GM21528 (cell line): Measurements from ENCODE around the gene TMEM63B.
"Not testable (repeated sequence)": the region's sequence is repeated elsewhere in the genome, so short reads cannot be mapped to it uniquely, and the experiment has no call there.

ENCODE experiments used
- ATAC-seq: cut with Tn5 transposase; IDR thresholded peaks from one replicate; pipeline ENCODE4 v1.9.1; 2021; ENCODE audit warnings: mild to moderate bottlenecking, moderate library complexity; ENCODE audit not compliant: unreplicated experiment, low FRiP score

TMEM63B gene

DNA sequence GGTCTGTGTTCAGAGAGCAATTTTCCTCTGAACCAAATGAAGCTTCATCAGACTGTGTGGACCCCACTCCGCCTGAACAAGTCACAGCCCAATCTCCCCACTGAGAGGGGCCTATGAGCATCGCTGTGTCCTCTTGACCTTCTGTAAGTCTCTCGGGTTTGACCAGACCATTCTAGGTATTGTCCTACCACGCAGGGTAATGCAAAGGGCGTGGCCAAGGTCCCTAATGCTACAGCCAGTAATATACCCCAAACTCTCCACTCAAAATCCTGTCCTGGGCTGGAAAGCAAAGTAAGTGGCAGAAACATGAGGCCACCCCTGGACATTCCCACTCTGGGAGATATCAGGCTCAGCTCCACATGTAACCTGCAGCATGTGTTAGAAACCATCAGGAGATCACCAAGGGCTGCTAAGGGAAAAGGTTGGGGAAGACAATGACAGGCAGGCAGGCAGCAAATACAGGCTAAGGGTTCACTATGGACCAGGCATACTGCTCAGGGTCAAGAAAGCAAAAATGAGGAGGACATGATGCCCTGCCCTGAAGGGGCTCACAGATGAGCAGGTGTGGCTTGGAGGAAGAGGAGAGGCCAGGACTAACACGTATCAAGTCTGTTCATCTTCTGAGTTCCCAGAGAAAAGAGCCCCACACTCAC lies 33.5 kb upstream of the TMEM63B start:
- ATAC-seq, result no peak

GRCh38 chr6:44094403-44095242 lies 32.7 kb upstream of the TMEM63B start:
- no peak for ATAC-seq

DNA sequence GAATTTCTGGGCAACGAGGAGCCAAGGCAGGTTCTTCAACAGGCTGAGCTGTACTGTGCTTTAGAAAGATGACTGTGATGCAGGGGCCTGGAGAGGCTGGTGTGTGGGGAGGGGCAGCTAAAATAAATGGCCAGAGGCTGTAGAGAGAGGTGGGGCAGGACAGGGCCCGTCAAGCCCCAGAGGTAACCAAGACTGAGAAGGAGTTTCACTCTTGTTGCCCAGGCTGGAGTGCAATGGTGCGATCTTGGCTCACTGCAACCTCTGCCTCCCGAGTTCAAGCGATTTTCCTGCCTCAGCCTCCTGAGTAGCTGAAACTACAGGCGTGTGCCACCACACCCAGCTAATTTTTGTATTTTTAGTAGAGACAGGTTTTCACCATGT lies 32.1 kb upstream of the TMEM63B start:
- ATAC-seq, result not testable (repeated sequence)

- ATAC-seq, result no peak
Observed at GRCh38 chr6:44096612-44097011, 30.7 kb upstream of the TMEM63B start.

DNA sequence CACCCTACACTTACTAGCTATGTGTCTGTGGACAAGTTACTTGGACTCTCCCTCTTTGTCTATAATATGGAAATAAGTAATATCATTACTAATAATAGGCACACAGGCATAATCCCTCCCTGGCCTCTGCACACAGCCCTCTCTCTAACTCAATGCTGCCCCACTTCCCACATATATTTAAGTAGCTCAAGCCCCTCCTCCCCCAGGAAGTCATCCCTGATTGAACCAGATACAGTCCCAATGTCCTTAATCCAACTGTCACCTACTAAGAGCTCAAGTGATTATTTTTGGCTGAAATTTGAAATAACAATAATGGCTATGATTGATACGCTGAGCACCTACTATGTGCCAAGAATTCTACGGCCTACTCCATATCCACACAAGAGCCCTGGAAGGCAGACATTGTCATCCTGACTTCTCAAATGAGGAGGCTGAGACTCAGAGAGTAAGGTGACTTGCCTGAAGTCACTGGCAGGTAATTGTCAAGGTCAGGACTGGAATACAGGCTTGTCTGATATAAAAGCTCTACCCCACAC lies 29.5 kb upstream of the TMEM63B start:
- ATAC-seq, result no peak

- ATAC-seq, result no peak
Observed at GRCh38 chr6:44099192-44099591, 28.2 kb upstream of the TMEM63B start.

DNA sequence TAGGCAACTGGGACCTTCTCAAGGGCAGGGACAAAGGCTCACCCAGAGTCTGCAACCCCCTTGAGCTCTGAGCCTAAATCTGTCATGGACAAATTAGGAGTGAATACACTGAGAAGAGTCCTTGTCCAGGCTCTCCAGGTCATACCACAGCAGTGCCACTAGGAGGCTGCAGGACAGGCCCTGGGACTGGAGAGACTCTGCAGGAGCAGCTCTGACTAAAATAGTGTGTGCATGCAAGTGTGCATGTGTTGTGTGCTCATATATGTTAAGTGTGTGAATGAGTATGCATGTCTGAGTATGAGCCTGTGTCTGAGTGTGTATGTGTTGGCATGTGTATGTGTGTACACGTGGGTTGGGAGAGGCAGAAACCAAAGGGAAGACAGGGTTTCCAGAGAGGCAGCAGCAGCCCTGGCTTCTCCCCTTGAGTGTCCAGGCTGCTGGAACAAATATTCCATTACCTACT lies 27.2 kb upstream of the TMEM63B start:
- ATAC-seq, result no peak

DNA sequence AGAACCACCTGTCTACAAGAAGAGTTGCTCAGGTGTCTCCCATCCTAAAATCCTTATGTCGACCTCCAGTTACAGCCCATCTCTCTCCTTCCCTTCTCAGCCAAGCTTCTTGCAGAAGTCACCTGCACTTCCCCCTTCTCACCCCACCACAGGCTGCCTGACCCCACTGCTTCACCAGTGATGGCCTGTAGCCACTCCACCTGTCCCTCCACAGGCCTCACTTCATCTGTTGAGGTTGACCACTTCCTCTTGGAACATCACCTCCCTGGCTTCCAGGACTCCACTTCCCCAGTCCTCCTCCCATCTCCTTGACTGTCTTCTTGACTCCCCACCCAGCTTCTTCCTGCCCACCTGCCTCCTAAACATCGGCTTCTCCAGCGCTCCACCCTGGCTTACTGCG lies 25.5 kb upstream of the TMEM63B start:
- no peak for ATAC-seq

DNA sequence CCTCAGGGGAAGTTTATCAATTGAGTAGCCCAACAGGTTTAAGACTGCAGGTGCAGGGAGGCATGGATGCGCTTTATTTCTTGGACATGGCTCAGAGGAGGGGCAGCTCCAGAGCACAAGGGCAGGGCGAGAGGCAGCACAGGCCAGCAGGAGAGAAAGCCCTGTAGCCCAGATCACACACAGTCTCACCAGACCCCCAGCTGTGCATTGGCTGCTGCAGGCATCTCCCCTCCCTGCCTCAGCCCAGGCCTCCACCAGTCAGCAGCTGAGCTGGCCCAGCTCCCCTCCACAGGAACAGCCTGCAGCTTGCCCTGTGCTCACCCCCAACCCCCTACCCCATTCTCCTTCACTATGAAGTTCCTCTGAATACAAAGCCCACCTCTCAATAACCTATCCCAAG lies 24.8 kb upstream of the TMEM63B start:
- ATAC-seq, result no peak

- no peak for ATAC-seq
Observed at GRCh38 chr6:44104481-44105021, 22.8 kb upstream of the TMEM63B start.

- ATAC-seq, result no peak
Observed at GRCh38 chr6:44105146-44105545, 22.2 kb upstream of the TMEM63B start.

GRCh38 chr6:44105993-44106740 lies 21.2 kb upstream of the TMEM63B start:
- no peak for ATAC-seq

DNA sequence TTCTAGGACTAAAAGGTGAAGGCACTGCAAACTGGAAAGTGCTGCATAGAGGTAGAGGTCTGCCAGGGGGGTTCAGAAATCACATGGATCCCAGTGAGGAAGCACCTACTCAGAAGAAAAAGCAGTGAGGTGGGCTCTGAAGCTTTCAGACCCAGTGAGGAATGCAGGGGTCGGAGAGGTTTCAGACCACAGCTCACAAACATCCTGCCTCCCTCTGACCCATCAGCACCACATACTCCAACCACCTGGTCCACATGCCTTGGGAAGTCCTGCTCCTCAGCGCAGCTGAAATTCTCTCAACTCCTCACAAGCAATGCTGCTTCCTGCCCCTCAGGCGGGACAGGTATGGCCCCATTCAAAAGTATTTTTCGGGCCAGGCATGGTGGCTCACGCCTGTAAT lies 20.3 kb upstream of the TMEM63B start:
- no peak for ATAC-seq

DNA sequence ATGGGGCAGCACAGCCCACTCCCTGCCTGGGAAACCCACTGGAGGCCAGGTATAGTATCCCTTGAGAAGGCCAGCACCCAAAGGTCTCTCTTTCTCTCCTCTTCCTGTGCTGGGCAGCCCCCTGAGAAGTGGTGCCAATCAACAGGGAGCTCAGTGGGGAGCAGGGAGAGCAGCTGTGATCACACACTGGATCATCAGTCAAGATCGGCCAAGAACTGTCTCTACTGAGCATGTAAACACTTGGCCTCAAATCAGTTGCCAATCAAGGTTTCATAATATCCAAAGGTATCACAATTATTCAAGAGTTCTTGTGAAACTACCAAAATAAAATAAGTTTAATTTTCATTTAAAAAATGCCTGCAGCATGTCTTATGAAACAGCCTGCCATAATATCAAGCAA lies 18.9 kb upstream of the TMEM63B start:
- ATAC-seq, result no peak

GRCh38 chr6:44109212-44109611 lies 18.1 kb upstream of the TMEM63B start:
- no peak for ATAC-seq

DNA sequence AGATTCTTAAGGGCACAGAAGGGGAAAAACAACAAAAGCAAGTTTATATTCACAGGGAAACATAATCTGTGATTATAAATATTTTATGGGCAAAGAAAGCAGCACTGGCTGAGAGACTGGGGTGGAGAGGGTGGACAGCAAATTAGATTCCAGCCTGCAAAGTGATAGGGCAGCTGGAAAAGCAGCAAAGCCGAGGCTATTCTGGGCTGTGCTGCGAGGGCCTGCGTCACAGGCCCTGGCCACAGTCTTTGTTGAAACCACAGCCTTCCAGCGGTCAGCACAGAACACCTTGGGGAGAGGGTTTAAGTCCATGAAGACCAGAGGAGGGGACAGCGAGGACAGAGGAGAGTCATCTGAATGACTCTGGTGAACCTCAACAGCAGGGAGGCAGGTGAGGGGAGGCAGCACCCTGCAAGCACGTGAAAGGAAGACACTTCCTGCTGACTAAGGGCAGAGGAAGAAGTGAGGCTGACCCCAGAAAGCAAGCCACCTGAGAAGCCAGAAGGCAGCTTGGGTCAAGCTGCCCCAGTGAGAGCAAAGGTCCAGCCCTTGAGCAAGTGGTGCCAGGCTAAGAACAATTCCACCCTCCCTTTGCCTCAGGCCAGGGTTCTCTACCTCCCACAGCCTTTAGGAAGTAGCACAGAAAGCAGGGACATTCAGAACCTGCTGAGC lies 17.2 kb upstream of the TMEM63B start:
- ATAC-seq, result no peak

DNA sequence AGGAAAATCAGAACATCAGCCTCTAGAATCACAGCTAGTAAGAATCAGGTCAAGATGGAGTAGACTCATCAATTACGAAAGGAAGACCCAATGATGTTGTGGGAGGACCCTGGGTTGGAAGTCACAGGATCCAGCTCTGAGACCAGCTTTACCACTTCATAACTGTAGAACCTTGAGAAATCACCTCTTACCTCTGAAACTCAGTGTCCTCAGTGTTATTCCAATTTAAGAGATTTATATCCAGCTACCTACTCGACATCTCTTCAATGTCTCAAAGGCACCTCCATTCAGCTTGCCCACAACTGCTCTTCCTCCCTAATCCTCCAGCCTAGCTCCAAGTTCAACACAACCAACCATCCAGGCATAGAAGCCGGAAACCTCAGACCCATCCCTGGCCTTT lies 16.4 kb upstream of the TMEM63B start:
- ATAC-seq, result no peak

- no peak for ATAC-seq
Observed at GRCh38 chr6:44111434-44112417, 15.6 kb upstream of the TMEM63B start.

DNA sequence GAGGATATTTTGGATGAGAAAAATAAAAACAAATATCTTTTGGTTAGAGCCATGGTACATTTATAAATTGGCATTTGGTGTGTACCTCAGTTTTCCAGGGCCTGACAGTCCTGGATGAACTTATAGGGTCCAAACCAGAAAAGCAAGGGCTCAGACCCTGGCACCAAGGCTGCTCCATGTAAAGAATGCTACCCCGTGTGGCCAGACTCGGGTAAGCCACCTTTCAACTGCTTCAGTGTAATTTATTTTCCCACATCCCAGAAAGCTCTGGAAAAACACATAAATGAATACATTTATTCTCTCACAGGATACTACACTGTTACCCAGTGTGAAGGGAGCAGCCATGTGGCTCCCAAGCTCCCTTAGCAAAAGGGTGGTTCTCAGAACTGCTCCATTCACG lies 13.9 kb upstream of the TMEM63B start:
- ATAC-seq, result no peak
